Measurements from ENCODE around the gene PALMD. TPM values are rescaled to one million over a fixed set of nuclear protein-coding genes. Genes with fewer than 3 reads are reported as not detected.

Gene PALMD
- total RNA-seq, 1 experiment from 2014 or later, result not detected

DNA sequence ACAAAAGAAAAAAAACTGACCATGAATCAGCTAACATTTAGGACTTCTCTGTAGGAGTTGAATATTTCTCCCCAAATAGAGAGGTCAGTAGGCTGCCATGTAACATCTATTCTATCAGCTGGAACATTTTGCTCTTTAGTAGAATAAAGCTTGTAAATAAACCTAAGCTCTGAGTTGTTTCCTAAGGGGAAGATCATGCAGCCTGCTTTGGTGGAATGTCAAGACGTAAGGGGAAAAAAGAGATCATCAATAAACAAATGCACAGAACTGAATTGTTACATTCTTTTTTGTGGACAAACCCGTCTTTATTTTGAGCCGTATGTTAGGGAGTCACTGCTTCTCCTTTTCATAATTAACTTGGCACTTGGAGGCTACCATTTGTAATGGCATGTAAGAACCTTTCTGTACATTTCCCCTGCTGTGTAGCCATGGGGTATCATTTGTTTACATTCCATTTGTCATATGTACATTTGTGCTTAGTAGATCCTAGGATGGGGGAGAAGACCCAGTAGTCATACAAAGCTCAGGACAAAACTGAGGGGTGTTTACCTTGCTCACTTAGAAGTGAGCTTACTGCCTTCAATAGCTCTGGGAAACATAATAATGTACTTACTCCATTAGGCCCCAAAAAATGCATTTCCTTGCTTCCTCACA is 10.8 kb upstream of the PALMD start:
- no peak overlapping the region for H3K23ac ChIP-seq (ENCODE audit: insufficient read length, low read depth, low read length)
- H3K79me2 ChIP-seq (ENCODE audit: insufficient read depth, low read length), result no peaks in the 10 kb centered on the region
- no peak overlapping the region for H2BK20ac ChIP-seq (ENCODE audit: low read depth, low read length, poor library complexity, severe bottlenecking)
- H3K4ac ChIP-seq (ENCODE audit: low read depth, low read length), result no peak overlapping the region
- DNase-seq, result no peak
- no peaks in the 10 kb centered on the region for H3K9me3 ChIP-seq (ENCODE audit: control insufficient read depth, low read depth, low read length)
- no peak overlapping the region for H2BK120ac ChIP-seq (ENCODE audit: low read depth, low read length, poor library complexity, severe bottlenecking)
- no peaks in the 10 kb centered on the region for H3K9me3 Mint-ChIP-seq
- H3K79me1 ChIP-seq (ENCODE audit: insufficient read depth, low read depth, low read length, poor library complexity, severe bottlenecking), result no peaks in the 10 kb centered on the region
- no peaks in the 10 kb centered on the region for H3K27me3 Mint-ChIP-seq (ENCODE audit: low read depth)
- H2BK12ac ChIP-seq (ENCODE audit: insufficient read length, low read depth, low read length), result no peak overlapping the region
- H2BK5ac ChIP-seq (ENCODE audit: insufficient read length, low read length), result no peak overlapping the region
- H3K4me2 ChIP-seq (ENCODE audit: insufficient read depth, insufficient read length, low read length), result no peak overlapping the region
- no peak overlapping the region for H4K5ac ChIP-seq (ENCODE audit: insufficient read length, low read depth, low read length)
- no peak overlapping the region for H3K9ac ChIP-seq (ENCODE audit: extremely low read depth, insufficient read length, low read length)
- no peaks in the 10 kb centered on the region for H4K20me1 ChIP-seq (ENCODE audit: control insufficient read depth, insufficient read depth, insufficient read length)
- H3K4me1 ChIP-seq (ENCODE audit: insufficient read depth, low read length), result no peaks in the 10 kb centered on the region
- TF ChIP-seq, protein P1, sequence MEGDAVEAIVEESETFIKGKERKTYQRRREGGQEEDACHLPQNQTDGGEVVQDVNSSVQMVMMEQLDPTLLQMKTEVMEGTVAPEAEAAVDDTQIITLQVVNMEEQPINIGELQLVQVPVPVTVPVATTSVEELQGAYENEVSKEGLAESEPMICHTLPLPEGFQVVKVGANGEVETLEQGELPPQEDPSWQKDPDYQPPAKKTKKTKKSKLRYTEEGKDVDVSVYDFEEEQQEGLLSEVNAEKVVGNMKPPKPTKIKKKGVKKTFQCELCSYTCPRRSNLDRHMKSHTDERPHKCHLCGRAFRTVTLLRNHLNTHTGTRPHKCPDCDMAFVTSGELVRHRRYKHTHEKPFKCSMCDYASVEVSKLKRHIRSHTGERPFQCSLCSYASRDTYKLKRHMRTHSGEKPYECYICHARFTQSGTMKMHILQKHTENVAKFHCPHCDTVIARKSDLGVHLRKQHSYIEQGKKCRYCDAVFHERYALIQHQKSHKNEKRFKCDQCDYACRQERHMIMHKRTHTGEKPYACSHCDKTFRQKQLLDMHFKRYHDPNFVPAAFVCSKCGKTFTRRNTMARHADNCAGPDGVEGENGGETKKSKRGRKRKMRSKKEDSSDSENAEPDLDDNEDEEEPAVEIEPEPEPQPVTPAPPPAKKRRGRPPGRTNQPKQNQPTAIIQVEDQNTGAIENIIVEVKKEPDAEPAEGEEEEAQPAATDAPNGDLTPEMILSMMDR (conservative IDR thresholded peaks at IDR 0.05), result no peak
- H3K4me1 Mint-ChIP-seq, result peaks cover 9 to 10% of the 10 kb centered on the region in 2 experiments
- H4K91ac ChIP-seq (ENCODE audit: insufficient read length, low read depth, low read length), result no peak overlapping the region
- H3K27me3 ChIP-seq (ENCODE audit: insufficient read depth, low read length), result no peaks in the 10 kb centered on the region
- H2AFZ ChIP-seq (ENCODE audit: low read length), result no peak overlapping the region
- no peaks in the 10 kb centered on the region for H3K36me3 Mint-ChIP-seq (ENCODE audit: insufficient read depth in 1 of 3, low read depth in 3 of 3)
- no peak overlapping the region for H4K8ac ChIP-seq (replicated peaks; ENCODE audit: insufficient read length, low read depth, low read length)
- no peak overlapping the region for H3K27ac ChIP-seq (ENCODE audit: insufficient read length, low read depth, low read length)
- no peak overlapping the region for H3K4me3 Mint-ChIP-seq
- H3K18ac ChIP-seq (ENCODE audit: insufficient read length, low read depth, low read length), result no peak overlapping the region
- no peak overlapping the region for H3K56ac ChIP-seq (ENCODE audit: insufficient read length, low read depth, low read length)
- H3K27ac Mint-ChIP-seq, result no peak overlapping the region
- H3K23me2 ChIP-seq (ENCODE audit: insufficient read length, low read depth, low read length, poor library complexity, severe bottlenecking), result no peaks in the 10 kb centered on the region
- H3T11ph ChIP-seq (ENCODE audit: low read length), result no peak overlapping the region
- no peak overlapping the region for H3K14ac ChIP-seq (ENCODE audit: insufficient read depth, low read length)
- no CpG with 5 or more reads among the region's 3 CpGs for whole genome bisulfite sequencing (ENCODE audit: extremely low coverage, insufficient read length, low lambda C conversion rate)
- no peak overlapping the region for H2BK15ac ChIP-seq (ENCODE audit: low read depth, low read length)
- H2AK5ac ChIP-seq (ENCODE audit: insufficient read length, low read length), result no peak overlapping the region

Data from H9 (cell line).